ENCODE data around the gene HMGB4.

HMGB4 gene

DNA sequence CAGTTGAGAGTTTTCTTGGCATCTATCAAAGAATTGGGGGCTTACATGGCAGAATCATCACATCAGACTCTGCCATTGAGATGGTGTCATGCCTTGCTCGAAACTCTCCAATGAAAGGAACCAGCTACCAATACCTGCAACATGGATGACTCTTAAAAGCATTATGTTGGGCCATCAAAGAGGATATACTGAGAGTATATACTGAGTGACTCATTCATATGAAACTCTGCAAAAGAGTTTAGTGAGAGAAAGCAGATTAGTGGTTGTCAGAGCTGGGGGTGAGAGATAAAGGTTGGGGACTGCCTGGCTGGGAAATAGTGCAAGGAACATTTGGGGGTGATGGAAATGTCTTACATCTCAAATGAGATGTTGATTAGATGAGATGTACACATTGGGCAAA lies 14.7 kb upstream of the HMGB4 start:
- peak; percentile 34 for DNase-seq

DNA sequence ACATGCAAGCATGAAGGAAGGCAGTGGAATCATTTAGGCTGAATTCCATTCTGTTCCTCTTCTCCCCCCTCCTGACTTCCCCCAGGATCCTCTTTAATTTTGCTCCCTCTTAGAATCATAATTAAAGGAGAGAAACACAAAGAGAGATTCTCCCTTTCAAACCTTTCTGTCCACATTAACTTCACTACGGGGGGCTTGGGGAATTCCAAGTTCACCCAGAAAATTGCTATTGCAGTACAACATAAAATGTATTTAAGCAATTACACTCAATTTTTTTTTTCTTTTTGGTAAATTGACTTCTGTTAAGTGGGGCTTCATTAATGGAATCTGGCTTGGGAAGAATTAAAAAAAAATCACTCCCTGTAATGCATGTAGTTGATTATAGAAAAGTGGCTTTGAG lies 13.4 kb upstream of the HMGB4 start:
- no peak for DNase-seq

- DNase-seq: no peak
Measured at GRCh38 chr1:33852711-33853110, 11.2 kb upstream of the HMGB4 start.

DNA sequence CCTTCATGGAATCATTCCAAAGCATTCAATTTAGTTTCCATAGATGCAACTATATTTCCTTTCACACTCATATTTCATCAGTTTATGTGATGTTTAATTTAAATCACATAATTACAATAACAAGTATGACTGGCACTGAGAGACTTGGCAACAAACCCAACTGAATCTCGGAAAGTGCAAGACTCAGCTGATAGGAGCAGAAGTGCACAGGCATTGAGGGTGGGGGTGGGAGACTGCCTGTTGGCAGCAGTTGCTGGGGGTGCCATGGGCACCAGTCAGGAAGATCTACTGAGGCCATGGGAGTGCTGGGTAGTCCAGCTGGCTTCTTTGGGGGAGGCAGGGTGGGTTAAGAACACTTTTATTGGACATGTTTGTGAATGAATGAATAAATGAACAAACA lies 10.4 kb upstream of the HMGB4 start:
- no peak for DNase-seq

DNA sequence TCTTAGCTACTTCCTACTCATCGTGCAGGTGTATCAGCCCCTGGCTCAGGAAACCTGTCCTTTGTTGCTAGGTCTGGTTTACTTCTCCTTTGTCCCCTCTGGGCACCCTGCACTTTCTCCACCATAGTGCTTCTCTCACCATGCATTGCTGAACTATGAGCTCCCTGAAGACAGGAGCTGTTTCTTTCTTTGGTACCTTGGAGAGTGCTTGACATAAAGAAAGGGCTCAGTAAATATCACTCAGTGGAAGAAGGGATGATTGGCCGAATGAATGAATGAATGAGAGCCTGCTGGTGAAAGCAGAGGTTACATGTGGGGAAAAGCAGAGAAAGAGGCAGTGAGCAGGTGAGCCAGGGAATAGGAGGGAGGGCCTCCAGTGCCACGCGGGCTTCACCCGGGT lies 9.8 kb upstream of the HMGB4 start:
- no peak for DNase-seq

- DNase-seq: no peak
Measured at GRCh38 chr1:33860671-33861070, 3.2 kb upstream of the HMGB4 start.

DNA sequence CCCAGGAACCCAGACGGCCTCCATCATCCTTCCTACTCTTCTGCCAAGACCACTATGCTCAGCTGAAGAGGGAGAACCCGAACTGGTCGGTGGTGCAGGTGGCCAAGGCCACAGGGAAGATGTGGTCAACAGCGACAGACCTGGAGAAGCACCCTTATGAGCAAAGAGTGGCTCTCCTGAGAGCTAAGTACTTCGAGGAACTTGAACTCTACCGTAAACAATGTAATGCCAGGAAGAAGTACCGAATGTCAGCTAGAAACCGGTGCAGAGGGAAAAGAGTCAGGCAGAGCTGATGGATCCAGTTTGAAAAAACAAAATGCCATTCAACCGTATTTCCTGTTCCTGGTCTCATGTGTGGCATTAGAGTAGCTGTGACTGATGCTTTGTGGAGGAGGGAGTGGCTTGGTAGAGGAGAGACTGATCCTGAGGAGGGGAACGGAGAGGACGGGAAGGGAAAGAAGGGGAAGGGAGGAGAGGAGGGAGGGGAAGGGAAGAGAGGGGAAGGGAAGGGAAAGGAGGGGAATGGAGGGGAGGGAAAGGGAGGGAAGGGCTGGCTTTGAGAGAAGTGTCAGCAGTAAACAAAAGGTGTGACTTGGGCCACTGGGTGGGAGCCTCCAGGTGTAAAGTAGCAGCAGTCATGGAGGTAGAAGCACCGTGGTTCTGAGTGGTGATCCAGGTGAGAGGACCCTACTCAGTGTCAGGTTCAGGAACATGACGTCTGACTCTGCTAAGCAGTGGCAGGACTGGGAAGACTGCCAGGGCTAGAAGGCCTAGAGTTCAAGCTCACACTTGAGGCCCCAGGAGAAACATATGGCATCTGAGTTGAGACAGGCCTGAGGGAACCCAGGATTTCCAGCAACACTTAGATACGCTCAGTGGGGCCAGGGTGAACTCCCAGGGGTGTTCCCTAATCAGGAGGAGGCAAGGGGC lies 846 bp downstream of the HMGB4 start:
- DNase-seq: no peak

- peak; percentile 97 for DNase-seq
Measured at GRCh38 chr1:33866281-33866680, 2.4 kb downstream of the HMGB4 start.

DNA sequence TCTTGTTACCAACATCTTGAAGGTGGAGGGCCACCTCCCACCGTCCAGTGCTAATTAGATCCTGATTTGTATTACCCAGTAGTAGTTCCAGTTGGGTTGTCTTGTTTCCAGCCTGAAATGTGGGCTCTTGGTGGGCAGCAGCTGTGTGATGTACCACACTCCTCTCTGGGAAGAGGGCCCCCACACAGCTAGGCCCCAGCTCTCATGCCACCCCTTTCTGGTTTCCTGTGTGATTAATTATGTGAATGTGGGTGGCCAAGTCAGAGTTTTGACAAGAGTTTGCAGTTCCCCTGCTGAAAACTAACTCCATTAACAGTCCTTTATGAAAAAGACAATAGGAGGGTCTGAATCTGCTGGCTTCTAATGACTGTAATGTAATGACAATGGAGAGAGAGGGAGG lies 3.8 kb downstream of the HMGB4 start:
- DNase-seq: no peak

DNA sequence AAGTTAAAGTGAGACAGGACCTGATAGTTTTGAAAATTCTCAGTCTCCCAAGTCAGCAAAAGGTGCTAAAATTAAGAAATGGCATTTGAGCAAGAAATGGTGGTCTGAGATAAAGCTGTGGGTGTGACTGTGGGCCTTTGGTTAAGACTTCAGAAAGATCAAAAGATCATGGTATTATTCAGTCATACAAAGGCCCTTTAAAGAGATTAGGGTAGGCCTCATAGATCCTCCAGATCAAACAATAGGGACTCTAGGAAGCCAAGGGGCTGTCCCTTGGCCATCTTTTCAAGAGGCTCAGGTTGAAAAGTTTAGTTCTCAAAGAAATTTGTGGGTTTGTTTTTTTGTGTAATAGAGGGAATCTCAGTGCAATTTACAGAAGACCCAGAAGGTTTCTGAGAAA lies 8.4 kb downstream of the HMGB4 start:
- DNase-seq: no peak

DNA sequence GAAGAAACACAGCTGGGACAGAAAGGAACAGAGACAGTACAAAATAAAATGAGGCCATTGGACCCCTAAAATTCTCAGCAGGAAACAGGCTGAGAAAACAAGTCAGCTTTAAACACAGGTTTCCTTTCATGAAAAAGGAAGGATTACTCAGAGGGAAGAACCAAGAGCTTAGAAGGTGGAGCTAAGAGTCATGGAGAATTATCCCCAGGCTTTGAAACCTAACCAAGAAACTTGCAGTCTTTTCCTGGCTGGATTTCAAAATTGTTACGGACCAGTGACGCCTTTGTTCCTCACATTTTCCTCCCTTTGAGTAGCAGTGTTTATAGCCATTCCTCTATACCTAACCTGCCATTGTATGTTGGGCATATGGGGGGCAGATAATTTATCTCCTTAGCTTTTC lies 8.8 kb downstream of the HMGB4 start:
- DNase-seq: peak; percentile 24

GRCh38 chr1:33874636-33875035 lies 10.8 kb downstream of the HMGB4 start:
- no peak for DNase-seq

DNA sequence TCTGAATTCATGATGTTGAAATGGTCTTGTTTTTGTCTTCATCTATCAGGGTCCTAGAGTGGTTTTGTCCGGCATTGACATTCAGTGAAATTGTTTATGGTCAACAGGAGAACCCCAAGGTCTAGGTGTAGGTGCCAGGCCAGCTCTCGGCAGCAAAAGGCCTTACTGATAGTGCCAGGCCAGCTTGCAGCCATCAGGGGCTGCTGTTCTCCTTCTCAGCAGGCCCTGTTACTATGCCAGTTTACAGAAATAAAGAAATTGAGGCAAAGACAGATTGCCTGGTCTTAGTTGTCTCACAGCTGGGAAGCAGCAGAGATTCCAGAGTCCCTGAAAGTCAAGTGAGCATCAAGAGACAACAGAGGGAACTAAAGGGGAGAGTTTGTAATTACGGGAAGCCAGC lies 12.0 kb downstream of the HMGB4 start:
- no peak for DNase-seq

DNA sequence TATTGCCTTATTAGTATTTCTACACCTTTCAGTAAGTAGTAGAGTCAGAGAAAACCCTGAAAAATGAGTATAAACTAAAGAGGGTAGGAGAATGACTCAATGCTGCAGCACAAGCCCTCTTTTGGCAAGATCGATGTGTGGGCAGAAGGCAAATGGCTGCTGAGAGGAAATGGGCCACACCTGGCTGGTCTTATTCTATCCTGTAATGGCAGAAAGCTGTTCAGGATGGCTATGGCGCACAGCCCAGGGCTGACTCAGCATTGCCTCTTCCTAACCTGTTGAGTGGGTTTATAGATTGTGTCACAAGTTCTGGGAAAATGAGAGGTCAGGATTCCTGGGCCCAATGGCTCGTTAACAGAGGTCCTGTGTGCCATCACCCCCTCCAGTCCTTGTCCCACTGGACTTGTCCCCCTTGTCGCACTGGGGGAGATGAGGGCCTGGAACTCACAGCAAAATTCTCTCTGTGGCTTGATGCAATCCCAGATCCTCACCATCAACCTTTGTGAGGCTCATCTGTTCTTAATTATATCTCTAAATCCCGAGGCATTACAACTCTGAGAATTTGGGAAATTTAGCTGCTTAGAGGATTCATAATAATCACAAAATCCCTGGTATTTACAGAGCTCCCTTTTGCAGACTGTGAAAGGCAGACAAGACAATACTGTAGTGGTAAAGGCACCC lies 13.2 kb downstream of the HMGB4 start:
- peak; percentile 98 for DNase-seq

- no peak for DNase-seq
Measured at GRCh38 chr1:33878392-33878791, 14.5 kb downstream of the HMGB4 start.

- DNase-seq: peak; percentile 61
Measured at GRCh38 chr1:33880305-33880704, 16.4 kb downstream of the HMGB4 start.

DNA sequence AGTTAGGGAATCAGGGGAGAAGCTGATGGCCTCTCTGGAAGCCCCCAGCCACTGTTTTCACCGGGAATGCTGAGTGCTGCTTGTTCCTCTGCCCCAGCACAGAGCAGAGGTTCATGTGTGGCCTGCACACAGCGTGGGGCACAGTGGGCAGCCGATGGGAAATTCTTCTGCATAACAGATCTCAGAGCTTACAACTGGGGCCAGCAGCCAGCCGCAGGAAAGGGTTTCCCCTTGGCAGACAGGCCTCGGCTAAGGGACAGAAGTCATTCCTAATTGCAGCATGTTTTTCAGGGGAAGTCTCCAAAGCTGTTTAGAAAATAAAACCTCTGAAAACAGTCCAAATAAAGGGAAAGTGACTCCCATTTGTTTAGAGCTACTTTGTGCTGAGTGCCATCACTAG lies 22.6 kb downstream of the HMGB4 start:
- no peak for DNase-seq

GRCh38 chr1:33893147-33893830 lies 29.4 kb downstream of the HMGB4 start:
- peak; percentile 95 for DNase-seq

- DNase-seq: no peak
Measured at GRCh38 chr1:33895396-33895795, 31.5 kb downstream of the HMGB4 start.

DNA sequence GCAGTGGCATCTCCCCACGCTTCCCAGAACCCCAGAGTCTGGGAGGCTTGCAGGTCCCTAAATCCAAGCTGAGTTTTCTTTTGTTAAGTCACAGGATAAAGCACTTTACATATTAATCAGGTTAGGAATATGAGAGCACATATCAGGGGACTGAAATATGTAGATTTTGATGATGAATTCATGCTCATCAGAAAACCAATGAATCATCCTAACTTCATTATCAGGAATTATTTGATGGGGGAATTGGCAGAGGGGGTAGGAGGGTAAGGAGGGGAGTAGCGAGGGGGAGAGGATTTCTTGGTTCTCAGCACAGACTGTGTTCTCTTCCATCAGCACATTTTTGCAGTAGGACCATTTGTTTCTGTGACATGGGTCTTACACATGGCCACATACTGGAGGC lies 32.1 kb downstream of the HMGB4 start:
- DNase-seq: no peak

DNA sequence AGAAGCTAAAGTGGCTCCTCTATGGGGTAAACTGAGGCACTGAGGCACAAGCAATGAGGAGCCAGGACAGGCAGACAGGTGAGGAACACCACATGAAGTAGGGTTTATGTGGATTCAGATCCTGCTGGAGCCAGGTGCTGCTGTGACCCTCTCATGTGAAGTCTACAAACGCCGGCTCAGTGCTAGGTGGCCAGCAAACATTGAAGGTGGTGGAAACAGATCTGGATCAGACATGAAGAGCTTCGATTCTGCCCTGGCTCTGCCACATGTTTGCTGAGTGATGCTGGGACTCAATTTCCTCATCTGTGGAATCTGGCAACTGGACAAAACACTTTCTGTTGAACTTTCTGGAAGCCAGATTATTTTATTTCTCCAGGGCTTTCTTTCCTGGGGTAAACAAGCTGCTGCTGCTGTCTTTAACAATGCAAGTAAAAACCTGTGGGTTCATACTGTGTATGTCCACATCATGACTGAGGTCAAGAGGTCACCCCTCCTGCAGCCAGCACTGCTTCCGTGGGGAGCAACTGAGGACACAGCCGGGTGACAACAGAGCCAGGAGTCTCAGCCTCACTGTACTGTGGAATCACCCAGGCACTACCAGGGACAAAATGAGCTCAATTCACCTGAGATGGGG lies 33.3 kb downstream of the HMGB4 start:
- DNase-seq: peak; percentile 9

GRCh38 chr1:33898406-33898805 lies 34.5 kb downstream of the HMGB4 start:
- no peak for DNase-seq

- no peak for DNase-seq
Measured at GRCh38 chr1:33898881-33899280, 35.0 kb downstream of the HMGB4 start.

Data from fibroblast of upper back skin (primary cell).